A673 (cell line): ENCODE results near the gene SPON2.

Experiments used
- CTCF ChIP-seq: fragments of 300-800, 200-600 bp; sonication (generic); conservative IDR thresholded peaks from 2 replicates; pipeline ENCODE4 v1.5.1; 2017; ENCODE audit warnings: low read depth, mild to moderate bottlenecking, antibody characterized with exemption, low read length, moderate library complexity, mixed read lengths
- EZH2 ChIP-seq: fragments of 200-600 bp; sonication (generic); IDR thresholded peaks from 2 replicates; pipeline ENCODE4 v1.6.1; 2017; ENCODE audit warnings: borderline replicate concordance, low read depth, mild to moderate bottlenecking, mixed read lengths, antibody characterized with exemption, low read length; ENCODE audit not compliant: poor library complexity, severe bottlenecking

DNA sequence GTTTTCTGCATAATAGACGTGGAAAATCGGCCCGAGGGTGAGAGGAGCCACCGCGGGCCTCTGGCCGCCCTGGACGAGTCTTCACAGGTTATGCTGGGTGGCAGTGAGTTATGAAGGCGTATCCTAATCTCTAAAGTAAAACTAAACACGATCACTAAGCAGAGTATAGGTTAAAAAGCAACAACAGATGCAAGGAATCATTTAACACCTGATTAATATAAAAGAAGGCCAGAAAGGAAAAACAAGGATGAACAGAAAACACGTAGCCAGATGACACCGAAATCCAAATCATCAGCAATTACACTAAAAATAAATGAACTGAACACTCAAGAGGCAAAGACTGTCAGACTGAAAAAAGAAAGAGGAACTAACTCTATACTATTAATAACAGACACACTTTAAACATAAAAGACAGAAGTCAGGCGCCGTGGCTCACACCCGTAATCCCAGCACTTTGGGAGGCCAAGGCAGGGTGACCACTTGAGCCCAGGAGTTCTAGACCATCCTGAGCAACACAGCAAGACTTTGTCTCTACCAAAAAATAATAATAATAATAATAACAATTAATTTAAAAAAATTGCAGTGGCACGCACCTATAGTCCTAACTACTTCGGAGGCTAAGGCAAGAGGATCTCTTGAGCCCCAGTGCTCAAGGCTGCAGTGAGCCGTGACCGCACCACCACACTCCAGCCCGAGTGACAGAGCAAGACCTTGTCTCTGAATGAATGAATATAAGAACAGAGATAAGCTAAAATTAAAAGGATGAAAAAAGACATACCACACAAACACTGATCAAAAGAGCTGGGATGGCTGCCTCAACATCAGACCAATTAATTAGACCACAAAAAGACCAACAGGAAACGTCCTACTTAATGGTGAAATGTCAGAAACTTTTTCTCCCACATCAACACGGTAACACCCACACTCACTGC lies 46.5 kb upstream of the SPON2 start:
- TF ChIP-seq CTCF: no peak
- no peak for TF ChIP-seq EZH2
